LNCaP clone FGC (cell line): ENCODE measurements around the gene SSTR3.
"Not testable (repeated sequence)": the region's sequence is repeated elsewhere in the genome, so short reads cannot be mapped to it uniquely, and the experiment has no call there.

ENCODE experiments used
- DNase-seq: peaks from one replicate; pipeline ENCODE4 v3.0.0-alpha.2; 2011; ENCODE audit warnings: low read depth
- H3K4me3 ChIP-seq: 2 replicates; pipeline ENCODE4 v1.5.1; 2011; ENCODE audit warnings: mild to moderate bottlenecking, low read depth, low read length, control low read depth
- CTCF ChIP-seq: IDR thresholded peaks from 2 replicates; pipeline ENCODE4 v1.5.1; 2012; ENCODE audit warnings: mild to moderate bottlenecking; ENCODE audit not compliant: control insufficient read depth, insufficient read depth; ENCODE audit errors: extremely low read depth

SSTR3 gene

DNA sequence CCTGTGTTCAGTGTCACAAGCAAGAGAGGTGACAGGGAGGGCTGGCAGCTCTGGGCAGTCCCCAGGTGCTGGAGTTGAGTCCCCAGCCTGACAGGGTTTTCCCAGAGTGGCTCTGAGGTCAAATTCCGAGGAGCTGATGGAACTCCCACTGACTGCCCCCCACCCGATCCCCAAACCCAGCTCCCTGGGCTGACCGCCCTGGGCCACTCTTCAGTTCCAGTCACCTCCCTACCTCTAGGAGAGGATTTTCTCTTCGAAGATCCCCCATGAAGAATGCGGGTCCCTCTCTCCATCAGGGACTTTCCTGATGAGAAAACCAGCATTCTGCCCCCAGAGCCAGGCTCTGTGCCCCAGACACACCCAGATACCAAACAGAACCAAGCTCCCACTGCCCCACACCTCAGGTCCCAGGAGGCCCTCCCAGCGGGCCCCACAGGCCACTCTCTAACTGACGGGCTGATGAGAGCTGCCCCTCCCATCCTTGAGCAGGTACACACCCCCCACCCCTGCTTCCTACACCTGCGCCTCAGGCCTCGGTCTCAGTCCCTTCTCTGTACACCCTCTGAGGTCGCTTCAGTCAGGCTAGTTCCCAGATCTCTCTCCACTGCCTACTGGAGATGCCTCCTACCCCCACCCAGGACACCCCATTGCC is 43.9 kb upstream of the SSTR3 start:
- no peak for DNase-seq
- no peak for TF ChIP-seq CTCF

DNA sequence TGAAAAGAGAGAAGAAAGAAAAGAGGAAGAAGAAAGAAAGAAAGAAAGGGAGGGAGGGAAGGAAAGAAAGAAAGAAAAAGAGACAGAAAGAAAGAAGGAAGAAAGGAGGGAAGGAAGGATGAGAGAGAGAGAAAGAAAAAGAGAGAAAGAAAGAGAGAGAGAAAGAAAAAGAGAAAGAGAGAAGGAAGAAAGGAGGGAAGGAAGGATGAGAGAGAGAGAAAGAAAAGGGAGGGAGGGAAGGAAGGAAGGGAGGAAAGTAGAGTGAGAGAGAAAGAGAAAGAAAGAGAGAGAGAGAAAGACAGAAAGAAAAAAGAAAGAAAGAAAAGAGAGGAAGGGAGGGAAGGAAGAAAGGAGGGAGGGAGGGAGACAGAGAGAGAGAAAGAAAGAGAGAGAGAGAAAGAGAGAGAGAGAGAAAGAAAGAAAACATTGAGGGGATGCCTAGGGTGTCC is 43.3 kb upstream of the SSTR3 start:
- TF ChIP-seq CTCF, result no peak
- H3K4me3 ChIP-seq, result no peak overlapping the region
- DNase-seq, result no peak

More for the DNA sequence above, 43.9 kb upstream of the SSTR3 start:
- H3K4me3 ChIP-seq, result no peak overlapping the region

DNA sequence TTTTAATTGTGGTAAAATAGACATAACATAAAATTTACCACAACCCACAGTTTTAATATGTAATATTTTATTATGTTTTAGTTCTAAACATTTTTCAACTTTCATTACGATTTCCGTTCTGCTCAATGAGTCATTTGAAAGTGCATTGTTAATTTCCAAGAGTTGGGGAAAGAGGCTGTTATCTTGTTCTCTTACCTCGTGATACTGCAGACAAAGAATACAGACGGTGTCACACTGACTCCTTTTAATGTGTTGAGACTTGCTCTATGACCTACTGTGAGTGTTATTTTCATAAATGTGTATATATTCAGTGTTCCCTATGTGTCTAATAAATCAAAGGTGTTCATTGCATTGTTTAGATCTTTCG is 42.6 kb upstream of the SSTR3 start:
- TF ChIP-seq CTCF, result no peak
- no peak overlapping the region for H3K4me3 ChIP-seq
- no peak for DNase-seq

GRCh38 chr22:37254209-37254866 is 42.1 kb upstream of the SSTR3 start:
- no peak for DNase-seq
- TF ChIP-seq CTCF, result no peak

DNA sequence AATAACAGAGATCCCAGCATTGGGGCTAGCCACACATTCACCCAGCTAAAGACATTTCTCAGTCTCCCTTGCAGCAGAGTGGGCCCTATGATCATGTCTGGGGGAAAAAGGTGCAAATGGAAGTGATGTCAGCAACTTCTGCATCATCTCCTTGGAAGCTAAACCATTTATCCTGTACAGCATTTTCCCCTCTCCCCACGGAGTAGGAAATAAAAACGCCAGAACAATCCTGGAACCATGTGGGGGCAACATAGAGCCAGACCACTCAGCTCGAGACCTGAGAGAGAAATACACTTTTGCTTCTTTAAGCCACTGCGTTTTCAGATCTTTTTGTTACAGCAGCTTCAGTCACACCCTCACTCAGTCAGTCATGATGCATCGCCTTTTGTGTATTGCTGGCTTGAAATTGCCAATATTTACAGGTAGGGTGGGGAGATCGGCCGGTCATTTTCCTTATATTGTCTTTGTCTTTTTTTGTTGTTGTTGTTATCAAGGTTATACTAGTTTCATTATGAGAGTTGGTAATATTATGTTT is 40.9 kb upstream of the SSTR3 start:
- TF ChIP-seq CTCF, result no peak
- no peak for DNase-seq
- no peak overlapping the region for H3K4me3 ChIP-seq

More at GRCh38 chr22:37254209-37254866, 42.1 kb upstream of the SSTR3 start:
- H3K4me3 ChIP-seq, result no peak overlapping the region

GRCh38 chr22:37251836-37252235 is 39.6 kb upstream of the SSTR3 start:
- H3K4me3 ChIP-seq, DNase-seq: not testable (repeated sequence)

GRCh38 chr22:37249986-37250385 is 37.7 kb upstream of the SSTR3 start:
- TF ChIP-seq CTCF, result no peak
- no peak overlapping the region for H3K4me3 ChIP-seq
- DNase-seq, result no peak
